H1 (cell line): ENCODE results near the gene SLC12A8. TPM values are rescaled to one million over a fixed set of nuclear protein-coding genes. Genes with fewer than 3 reads are reported as not detected.

ENCODE experiments used
- CTCF ChIA-PET: fragments of 300-600 bp; sonication (Branson Sonifier 250); formaldehyde crosslinking; loops from one replicate; lab custom pipeline; 2021; ENCODE audit not compliant: partially characterized antibody; lab: Charles Lee
- POLR2A ChIA-PET: fragments of 300-600 bp; sonication (Branson Sonifier 250); formaldehyde crosslinking; loops from one replicate; lab custom pipeline; 2021; ENCODE audit warnings: inconsistent platforms; ENCODE audit not compliant: partially characterized antibody; lab: Charles Lee
- DNase-seq, 2 experiments: peaks; one replicate each; pipeline versions ENCODE4 v3.0.0 to v3.0.0-alpha.2; 2010 to 2022; ENCODE audit warnings: low spot score in 2 of 2, low read depth in 1 of 2, mixed read lengths in 1 of 2
- FAIRE-seq: peaks from 2 replicates; lab custom pipeline; 2011; peaks lifted over from hg19 to GRCh38; lab: Jason Lieb, UNC
- H2AFZ ChIP-seq: 2 replicates; pipeline ENCODE4 v1.8.1; 2012; ENCODE audit warnings: low read length, inconsistent platforms
- H2AK5ac ChIP-seq: 2 replicates; pipeline ENCODE4 v1.6.1; 2013; ENCODE audit warnings: low read depth, low read length
- H2BK120ac ChIP-seq: replicated peaks from 2 replicates; pipeline ENCODE3; 2013; ENCODE audit warnings: low read depth, low read length, inconsistent platforms
- H2BK12ac ChIP-seq: 2 replicates; pipeline ENCODE4 v1.6.1; 2013; ENCODE audit warnings: low read depth, low read length
- H2BK15ac ChIP-seq: 2 replicates; pipeline ENCODE4 v1.6.1; 2013; ENCODE audit warnings: low read length
- H2BK20ac ChIP-seq: 2 replicates; pipeline ENCODE4 v1.6.1; 2013; ENCODE audit warnings: low read length
- H2BK5ac ChIP-seq: 2 replicates; pipeline ENCODE4 v1.6.1; 2013; ENCODE audit warnings: low read depth, low read length
- H3K14ac ChIP-seq: 2 replicates; pipeline ENCODE4 v1.6.1; 2013; ENCODE audit warnings: inconsistent platforms; ENCODE audit not compliant: insufficient read length
- H3K18ac ChIP-seq: 2 replicates; pipeline ENCODE4 v1.6.1; 2013; ENCODE audit warnings: low read length; ENCODE audit errors: extremely low read depth
- H3K23ac ChIP-seq: 2 replicates; pipeline ENCODE4 v1.6.1; 2013; ENCODE audit warnings: inconsistent platforms; ENCODE audit not compliant: insufficient read length
- H3K23me2 ChIP-seq: 2 replicates; pipeline ENCODE4 v1.6.1; 2013; ENCODE audit warnings: low read depth, low read length
- H3K27ac ChIP-seq: 2 replicates; pipeline ENCODE4 v1.6.1; 2011; ENCODE audit warnings: low read depth, low read length, inconsistent platforms
- H3K27me3 ChIP-seq, 4 experiments: replicated peaks in 1 of 4; 1 replicate in 1 of 4; 2 replicates in 3 of 4; pipeline versions ENCODE4 v1.6.1 to v1.8.1; 2011 to 2013; ENCODE audit warnings: low read length in 3 of 4, mild to moderate bottlenecking in 3 of 4, inconsistent platforms in 2 of 4, mixed read lengths in 2 of 4, moderate library complexity in 1 of 4; ENCODE audit not compliant: control insufficient read depth in 3 of 4, insufficient read depth in 3 of 4; ENCODE audit errors: extremely low read depth in 1 of 4
- H3K36me3 ChIP-seq, 4 experiments: 2 replicates each; pipeline versions ENCODE4 v1.6.1 to v1.8.1; 2011 to 2013; ENCODE audit warnings: mild to moderate bottlenecking in 4 of 4, low read length in 3 of 4, moderate library complexity in 2 of 4, control low read depth in 1 of 4, inconsistent platforms in 1 of 4; ENCODE audit not compliant: insufficient read depth in 4 of 4, control insufficient read depth in 2 of 4
- H3K4ac ChIP-seq: replicated peaks from 2 replicates; pipeline ENCODE3; 2013; ENCODE audit warnings: low read length, low read depth, mixed read lengths, inconsistent platforms; ENCODE audit not compliant: insufficient read length
- H3K4me1 ChIP-seq, 4 experiments: replicated peaks in 1 of 4; 1 replicate in 1 of 4; 2 replicates in 3 of 4; pipeline versions ENCODE4 v1.6.1 to v1.8.1; 2011 to 2013; ENCODE audit warnings: low read length in 3 of 4, inconsistent platforms in 2 of 4, mixed read lengths in 1 of 4; ENCODE audit not compliant: insufficient read depth in 4 of 4, control insufficient read depth in 3 of 4
- H3K4me2 ChIP-seq, 2 experiments: 2 replicates each; pipeline versions ENCODE4 v1.6.1 to v1.8.1; 2011 to 2013; ENCODE audit warnings: low read depth in 2 of 2, low read length in 2 of 2, control low read depth in 1 of 2, inconsistent platforms in 1 of 2, mild to moderate bottlenecking in 1 of 2; ENCODE audit not compliant: insufficient read depth in 1 of 2
- H3K4me3 ChIP-seq, 4 experiments: fragments of 200-600, 300-600 bp in 1 of 4; sonication (generic), shearing (Covaris generic), sonication (Bioruptor Twin) in 1 of 4; 2 replicates each; pipeline versions ENCODE4 v1.5.1 to v1.8.1; 2011 to 2016; ENCODE audit warnings: low read length in 4 of 4, low read depth in 3 of 4, control low read depth in 2 of 4, inconsistent platforms in 2 of 4, mild to moderate bottlenecking in 2 of 4, mixed read lengths in 1 of 4, moderate library complexity in 1 of 4; ENCODE audit not compliant: insufficient read depth in 2 of 4; ENCODE audit errors: extremely low read depth in 1 of 4
- H3K56ac ChIP-seq: replicated peaks from 2 replicates; pipeline ENCODE3; 2013; ENCODE audit warnings: low read depth, mild to moderate bottlenecking, mixed read lengths, low read length, inconsistent platforms; ENCODE audit not compliant: insufficient read length
- H3K79me1 ChIP-seq: 2 replicates; pipeline ENCODE4 v1.6.1; 2013; ENCODE audit warnings: low read depth, low read length, control low read depth
- H3K79me2 ChIP-seq, 2 experiments: 2 replicates each; pipeline versions ENCODE4 v1.6.1 to v1.8.1; 2012 to 2013; ENCODE audit warnings: low read length in 2 of 2, mild to moderate bottlenecking in 2 of 2, inconsistent platforms in 1 of 2; ENCODE audit not compliant: insufficient read depth in 2 of 2, control insufficient read depth in 1 of 2
- H3K9ac ChIP-seq, 4 experiments: replicated peaks in 1 of 4; 1 replicate in 1 of 4; 2 replicates in 3 of 4; pipeline versions ENCODE4 v1.6.1 to v1.8.1; 2011 to 2013; ENCODE audit warnings: low read depth in 3 of 4, low read length in 3 of 4, control low read depth in 2 of 4, mild to moderate bottlenecking in 2 of 4, moderate library complexity in 2 of 4, inconsistent platforms in 1 of 4; ENCODE audit errors: extremely low read depth in 1 of 4
- H3K9me3 ChIP-seq, 2 experiments: 2 replicates each; pipeline versions ENCODE4 v1.6.1 to v1.8.1; 2012 to 2013; ENCODE audit warnings: mild to moderate bottlenecking in 2 of 2, moderate library complexity in 2 of 2, control low read depth in 1 of 2, inconsistent platforms in 1 of 2, low read depth in 1 of 2, low read length in 1 of 2, mixed read lengths in 1 of 2; ENCODE audit not compliant: insufficient read depth in 2 of 2
- H4K20me1 ChIP-seq, 2 experiments: replicated peaks in 1 of 2; 2 replicates each; pipeline versions ENCODE3 to v1.8.1; 2011 to 2013; ENCODE audit warnings: inconsistent platforms in 2 of 2, low read length in 2 of 2, mild to moderate bottlenecking in 1 of 2; ENCODE audit not compliant: insufficient read depth in 2 of 2, control insufficient read depth in 1 of 2
- H4K5ac ChIP-seq: 2 replicates; pipeline ENCODE4 v1.6.1; 2013; ENCODE audit warnings: low read length, low read depth, mixed read lengths, inconsistent platforms; ENCODE audit not compliant: insufficient read length
- H4K8ac ChIP-seq: 2 replicates; pipeline ENCODE4 v1.8.0; 2013; ENCODE audit warnings: mild to moderate bottlenecking, moderate library complexity, low read length, inconsistent platforms; ENCODE audit not compliant: insufficient read depth; ENCODE audit errors: extremely low read depth
- H4K91ac ChIP-seq: replicated peaks from 2 replicates; pipeline ENCODE3; 2013; ENCODE audit warnings: low read length, mixed read lengths, inconsistent platforms; ENCODE audit not compliant: insufficient read length
- BCL11A ChIP-seq, 2 experiments: IDR thresholded peaks; one replicate each; pipeline ENCODE4 v1.6.1; 2011; ENCODE audit warnings: low read depth in 2 of 2, low read length in 2 of 2, mild to moderate bottlenecking in 2 of 2
- CBX5 ChIP-seq: fragments of 300-800, 300-1000 bp; sonication (generic); IDR thresholded peaks from 2 replicates; pipeline ENCODE4 v1.7.1; 2016; ENCODE audit warnings: antibody characterized with exemption, low read length, low read depth
- CHD1 ChIP-seq: IDR thresholded peaks from 2 replicates; pipeline ENCODE4 v1.6.1; 2012; ENCODE audit warnings: low read depth, low read length, improper control_type of control experiment
- KDM1A ChIP-seq: fragments of 200-600, 300-600 bp; sonication (generic); IDR thresholded peaks from 2 replicates; pipeline ENCODE4 v1.7.1; 2016; ENCODE audit warnings: mild to moderate bottlenecking, low read length, borderline replicate concordance
- KDM4A ChIP-seq: IDR thresholded peaks from one replicate; pipeline ENCODE4 v1.7.1; 2012; ENCODE audit warnings: low read depth, mild to moderate bottlenecking, moderate library complexity, low read length, inconsistent platforms; ENCODE audit not compliant: severe bottlenecking
- MAFK ChIP-seq: IDR thresholded peaks from 2 replicates; pipeline ENCODE4 v1.6.1; 2012; ENCODE audit warnings: low read depth, mild to moderate bottlenecking, improper control_type of control experiment, low read length
- NANOG ChIP-seq: IDR thresholded peaks from 2 replicates; pipeline ENCODE4 v1.6.1; 2011; ENCODE audit warnings: low read length, low read depth, mild to moderate bottlenecking, inconsistent platforms; ENCODE audit not compliant: insufficient read depth, poor library complexity, severe bottlenecking
- POLR2AphosphoS5 ChIP-seq: IDR thresholded peaks from 2 replicates; pipeline ENCODE4 v1.6.1; 2011; ENCODE audit warnings: low read depth, low read length
- SIN3A ChIP-seq, 2 experiments: IDR thresholded peaks in 1 of 2; conservative IDR thresholded peaks in 1 of 2; 2 replicates each; pipeline ENCODE4 v1.6.1; 2011 to 2012; ENCODE audit warnings: low read length in 2 of 2, improper control_type of control experiment in 1 of 2, low read depth in 1 of 2, mild to moderate bottlenecking in 1 of 2
- SIRT6 ChIP-seq: IDR thresholded peaks from one replicate; pipeline ENCODE4 v1.7.1; 2012; ENCODE audit warnings: low read length, inconsistent platforms
- SP1 ChIP-seq: IDR thresholded peaks from 2 replicates; pipeline ENCODE4 v1.6.1; 2011; ENCODE audit warnings: low read depth, low read length
- USF2 ChIP-seq: IDR thresholded peaks from 2 replicates; pipeline ENCODE4 v1.6.1; 2011; ENCODE audit warnings: low read length, improper control_type of control experiment
- WGBS, 2 experiments: shearing (Covaris generic) in 1 of 2; methylation state at CpG; one replicate each; pipeline versions ENCODE4 v1.1.6 to v1.1.7; 2013 to 2015; ENCODE audit warnings: low lambda C conversion rate in 2 of 2, mixed read lengths in 2 of 2, inconsistent platforms in 1 of 2, low coverage in 1 of 2, missing lambda C conversion rate in 1 of 2; ENCODE audit not compliant: insufficient replicate concordance in 2 of 2, insufficient coverage in 1 of 2, insufficient read length in 1 of 2; ENCODE audit errors: extremely low coverage in 1 of 2, missing lambda C conversion rate in 1 of 2; 5-methylcytosine and 5-hydroxymethylcytosine counted together
- polyA plus RNA-seq, 7 experiments: library from polyadenylated mRNA; depleted of rRNA in 3 of 7; stranded (reverse) in 5 of 7; unstranded in 2 of 7; fragments of >200 nt in 5 of 7; fragments of 200-250 nt in 2 of 7; gene quantifications; 1 replicate in 5 of 7; 2 replicates in 1 of 7; 4 replicates in 1 of 7; pipeline versions ENCODE4 v1.2.1 to v1.2.3, GENCODE V29; 2011 to 2013; ENCODE audit warnings: missing spikeins in 2 of 7, mixed read lengths in 2 of 7
- total RNA-seq: library from RNA; stranded (reverse); fragmentation: NEBNext Ultra II Directional; extraction: Animal tissue kit (Norgen Biotek cat#: 25700); gene quantifications from 2 replicates; pipeline ENCODE4 v1.2.1, GENCODE V29; 2021

Gene SLC12A8
- total and polyA plus RNA-seq, 2 of the 8 experiments (the other 6 are each of a cell fraction or from before 2014, with no cell fraction given) = 13.7 to 14.4 TPM

GRCh38 chr3:125033616-125034015 is 178.9 kb downstream of the SLC12A8 start:
- H3K23me2 ChIP-seq = peaks cover 4% of the 10 kb centered on the region; the same call in 1 of the 2 replicates
- H3K27me3 ChIP-seq = no peaks in the 10 kb centered on the region
- no peak overlapping the region for H3K4me2 ChIP-seq
- no peak overlapping the region for H2AK5ac ChIP-seq
- H4K20me1 ChIP-seq = peaks cover 0 to 2% of the 10 kb centered on the region in 2 experiments
- no peak overlapping the region for H2BK12ac ChIP-seq
- H3K79me1 ChIP-seq = peaks cover 2% of the 10 kb centered on the region; the same call in 1 of the 2 replicates
- DNase-seq (no peak), FAIRE-seq (no peak)
- 87% methylated on average over 14 of the region's 14 CpGs; no CpG with 5 or more reads in 1 of the 2 experiments for WGBS, 2 experiments
- no peak overlapping the region for H2BK120ac ChIP-seq
- H3K79me2 ChIP-seq = peaks cover 0 to 7% of the 10 kb centered on the region in 2 experiments; a peak in 2 of 4 replicates
- 0 out of 4 replicates have a peak, but pooled peaks cover 0 to 3% of the 10 kb centered on the region in 2 experiments for H3K9me3 ChIP-seq
- H4K5ac ChIP-seq = no peak overlapping the region
- H3K4me3 ChIP-seq = no peak overlapping the region
- no peak overlapping the region for H2BK20ac ChIP-seq
- CTCF ChIA-PET = interaction anchor here (1.5 kb wide), 1 partner anchor 11 kb away, joined by 4 read pairs; no protein-coding TSS in a partner anchor
- no peak overlapping the region for H3K18ac ChIP-seq
- H3K27ac ChIP-seq = no peak overlapping the region
- POLR2A ChIA-PET = no interaction called here
- H4K8ac ChIP-seq = no peak overlapping the region
- H4K91ac ChIP-seq = no peak overlapping the region
- no peak overlapping the region for H3K9ac ChIP-seq
- H3K4ac ChIP-seq = no peak overlapping the region
- no peak overlapping the region for H3K14ac ChIP-seq
- H2AFZ ChIP-seq = no peak overlapping the region
- H2BK5ac ChIP-seq = no peak overlapping the region
- H3K56ac ChIP-seq = no peak overlapping the region
- no peak overlapping the region for H3K23ac ChIP-seq
- peaks cover 0 to 6% (median under 1%) of the 10 kb centered on the region in 4 experiments; a peak in 4 of 7 replicates for H3K4me1 ChIP-seq
- H3K36me3 ChIP-seq = peaks cover 0 to 5% (median 2%) of the 10 kb centered on the region in 4 experiments; a peak in 2 of 8 replicates
- H2BK15ac ChIP-seq = no peak overlapping the region
- TF ChIP-seq KDM1A = no peak
- TF ChIP-seq SP1 = no peak
- no peak for TF ChIP-seq USF2
- TF ChIP-seq MAFK = no peak
- no peak for TF ChIP-seq BCL11A (IDR thresholded peaks at IDR 0.05; ENCODE audit: low read depth in 2 of 2, low read length in 2 of 2)
- no peak for TF ChIP-seq KDM4A
- TF ChIP-seq CHD1 = no peak
- no peak for TF ChIP-seq SIRT6
- TF ChIP-seq CBX5 = no peak
- no peak for TF ChIP-seq POLR2AphosphoS5
- TF ChIP-seq NANOG = no peak
- no peak for TF ChIP-seq SIN3A (conservative IDR thresholded peaks at IDR 0.05 in 1 of 2, IDR thresholded peaks at IDR 0.05 in 1 of 2; ENCODE audit: low read depth in 1 of 2, low read length in 2 of 2)
